Lower leg skin (tissue), 3 donors: Measurements from ENCODE around the gene UNC45B.

Source experiments
- POLR2A ChIP-seq, 2 donors: fragments of 450-650 bp; IDR thresholded peaks; one replicate each; pipeline ENCODE4 v1.6.1; 2016 to 2017; ENCODE audit warnings: antibody characterized with exemption in 2 of 2, mild to moderate bottlenecking in 1 of 2, moderate library complexity in 1 of 2
- TF ChIP-seq, protein P1 (sequence below), 3 donors: fragments of 450-650 bp; IDR thresholded peaks; one replicate each; pipeline ENCODE4 v1.5.1; 2016; ENCODE audit warnings: antibody characterized with exemption in 3 of 3, mild to moderate bottlenecking in 3 of 3, moderate library complexity in 2 of 3

GRCh38 chr17:35129973-35130351 lies 17.7 kb upstream of the UNC45B start:
- no peak for TF ChIP-seq POLR2A (IDR thresholded peaks at IDR 0.05)
- TF ChIP-seq, protein P1, sequence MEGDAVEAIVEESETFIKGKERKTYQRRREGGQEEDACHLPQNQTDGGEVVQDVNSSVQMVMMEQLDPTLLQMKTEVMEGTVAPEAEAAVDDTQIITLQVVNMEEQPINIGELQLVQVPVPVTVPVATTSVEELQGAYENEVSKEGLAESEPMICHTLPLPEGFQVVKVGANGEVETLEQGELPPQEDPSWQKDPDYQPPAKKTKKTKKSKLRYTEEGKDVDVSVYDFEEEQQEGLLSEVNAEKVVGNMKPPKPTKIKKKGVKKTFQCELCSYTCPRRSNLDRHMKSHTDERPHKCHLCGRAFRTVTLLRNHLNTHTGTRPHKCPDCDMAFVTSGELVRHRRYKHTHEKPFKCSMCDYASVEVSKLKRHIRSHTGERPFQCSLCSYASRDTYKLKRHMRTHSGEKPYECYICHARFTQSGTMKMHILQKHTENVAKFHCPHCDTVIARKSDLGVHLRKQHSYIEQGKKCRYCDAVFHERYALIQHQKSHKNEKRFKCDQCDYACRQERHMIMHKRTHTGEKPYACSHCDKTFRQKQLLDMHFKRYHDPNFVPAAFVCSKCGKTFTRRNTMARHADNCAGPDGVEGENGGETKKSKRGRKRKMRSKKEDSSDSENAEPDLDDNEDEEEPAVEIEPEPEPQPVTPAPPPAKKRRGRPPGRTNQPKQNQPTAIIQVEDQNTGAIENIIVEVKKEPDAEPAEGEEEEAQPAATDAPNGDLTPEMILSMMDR (IDR thresholded peaks at IDR 0.05), result no peak
